DND-41 (cell line): ENCODE measurements around the gene PAPOLB.

Experiments
- ATAC-seq: fragments of 200-7000 bp; cut with Tn5 transposase; 3 replicates; pipeline ENCODE4 v1.9.1; 2021; ENCODE audit warnings: low read depth; ENCODE audit not compliant: insufficient read depth
- DNase-seq: peaks from one replicate; pipeline ENCODE4 v3.0.0-alpha.2; 2020
- H2AFZ ChIP-seq: 2 replicates; pipeline ENCODE4 v1.6.0; 2012; ENCODE audit warnings: low read depth, low read length
- H3K27ac ChIP-seq: 2 replicates; pipeline ENCODE4 v1.5.1; 2012; ENCODE audit warnings: low read length, inconsistent platforms
- H3K27me3 ChIP-seq: fragments of 200-600 bp; sonication (generic); 2 replicates; pipeline ENCODE4 v1.6.0; 2012; ENCODE audit warnings: low read length, mild to moderate bottlenecking, inconsistent platforms; ENCODE audit not compliant: insufficient read depth, poor library complexity
- H3K36me3 ChIP-seq: 2 replicates; pipeline ENCODE4 v1.5.1; 2012; ENCODE audit warnings: low read length, inconsistent platforms; ENCODE audit not compliant: insufficient read depth
- H3K4me1 ChIP-seq: 2 replicates; pipeline ENCODE4 v1.5.1; 2012; ENCODE audit warnings: mild to moderate bottlenecking, low read length; ENCODE audit not compliant: insufficient read depth
- H3K4me2 ChIP-seq: 2 replicates; pipeline ENCODE4 v1.6.0; 2012; ENCODE audit warnings: mild to moderate bottlenecking, moderate library complexity, low read length, inconsistent platforms; ENCODE audit not compliant: insufficient read depth
- H3K4me3 ChIP-seq, 2 experiments: fragments of 200-600 bp in 1 of 2; shearing (Covaris generic) in 1 of 2; 2 replicates each; pipeline ENCODE4 v1.5.1; 2012 to 2016; ENCODE audit warnings: inconsistent platforms in 2 of 2, low read length in 2 of 2, mild to moderate bottlenecking in 2 of 2, low read depth in 1 of 2, moderate library complexity in 1 of 2
- H3K79me2 ChIP-seq: 2 replicates; pipeline ENCODE4 v1.6.0; 2012; ENCODE audit warnings: low read length, inconsistent platforms; ENCODE audit not compliant: insufficient read depth
- H3K9ac ChIP-seq: 2 replicates; pipeline ENCODE4 v1.6.0; 2012; ENCODE audit warnings: low read depth, mild to moderate bottlenecking, inconsistent platforms, low read length, moderate library complexity
- H3K9me3 ChIP-seq: 2 replicates; pipeline ENCODE4 v1.5.1; 2012; ENCODE audit warnings: low read length, moderate library complexity, mild to moderate bottlenecking, inconsistent platforms; ENCODE audit not compliant: insufficient read depth, severe bottlenecking
- H4K20me1 ChIP-seq: 2 replicates; pipeline ENCODE4 v1.6.0; 2012; ENCODE audit warnings: low read length; ENCODE audit not compliant: insufficient read depth
- CTCF ChIP-seq: IDR thresholded peaks from 2 replicates; pipeline ENCODE4 v1.5.1; 2012; ENCODE audit warnings: borderline replicate concordance, low read length, moderate library complexity, mild to moderate bottlenecking; ENCODE audit not compliant: poor library complexity, severe bottlenecking; ENCODE audit errors: extremely low read depth
- EZH2 ChIP-seq: IDR thresholded peaks from 3 replicates; pipeline ENCODE4 v1.6.1; 2012; ENCODE audit warnings: borderline replicate concordance, low read depth, mild to moderate bottlenecking, moderate library complexity, low read length, inconsistent platforms; ENCODE audit not compliant: severe bottlenecking

The PAPOLB gene

DNA sequence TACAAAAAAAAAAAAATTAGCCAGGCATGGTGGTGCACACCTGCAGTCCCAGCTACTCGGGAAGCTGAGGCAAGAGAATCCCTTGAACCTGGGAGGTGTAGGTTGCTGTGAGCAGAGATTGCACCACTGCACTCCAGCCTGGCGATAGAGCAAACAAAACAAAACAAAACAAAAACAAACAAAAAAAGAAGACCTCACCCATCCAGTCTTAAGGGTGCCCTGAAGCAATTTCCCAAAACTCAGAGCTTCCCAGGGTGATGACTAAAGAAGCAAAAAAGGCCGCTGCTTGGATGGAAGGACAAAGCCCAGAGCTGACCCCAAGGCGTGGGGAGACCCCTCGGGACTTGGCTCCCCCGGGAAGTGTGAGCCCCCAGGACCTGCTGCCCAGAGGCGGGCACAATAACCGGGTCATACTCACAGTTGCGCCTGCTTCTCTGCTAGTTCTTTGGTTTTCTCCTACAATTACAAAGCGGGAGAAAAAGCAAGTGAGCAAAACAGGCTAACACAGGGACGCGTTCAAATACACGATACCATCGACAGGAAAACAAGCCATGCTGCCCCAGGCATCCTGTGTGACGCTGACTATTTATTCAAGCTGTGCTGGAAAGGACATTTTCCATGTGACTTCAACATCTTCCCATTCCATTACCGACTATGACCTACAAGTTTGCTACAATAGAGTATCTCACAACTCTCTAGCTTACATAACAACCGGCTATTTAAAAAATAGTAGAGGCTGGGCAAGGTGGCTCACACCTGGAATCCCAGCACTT is 29.9 kb downstream of the PAPOLB start:
- H3K36me3 ChIP-seq: no peaks in the 10 kb centered on the region
- H3K27ac ChIP-seq: no peak overlapping the region
- no peaks in the 10 kb centered on the region for H3K79me2 ChIP-seq
- no peaks in the 10 kb centered on the region for H3K27me3 ChIP-seq
- H3K4me1 ChIP-seq: no peaks in the 10 kb centered on the region
- H3K9ac ChIP-seq: no peak overlapping the region
- ATAC-seq: no peak
- no peak overlapping the region for H3K4me2 ChIP-seq
- H4K20me1 ChIP-seq: no peaks in the 10 kb centered on the region; the same call in 1 of the 2 replicates
- no peak for DNase-seq
- no peak overlapping the region for H3K4me3 ChIP-seq
- no peaks in the 10 kb centered on the region for H3K9me3 ChIP-seq
- H2AFZ ChIP-seq: no peak overlapping the region
- TF ChIP-seq CTCF: no peak
- TF ChIP-seq EZH2: no peak

DNA sequence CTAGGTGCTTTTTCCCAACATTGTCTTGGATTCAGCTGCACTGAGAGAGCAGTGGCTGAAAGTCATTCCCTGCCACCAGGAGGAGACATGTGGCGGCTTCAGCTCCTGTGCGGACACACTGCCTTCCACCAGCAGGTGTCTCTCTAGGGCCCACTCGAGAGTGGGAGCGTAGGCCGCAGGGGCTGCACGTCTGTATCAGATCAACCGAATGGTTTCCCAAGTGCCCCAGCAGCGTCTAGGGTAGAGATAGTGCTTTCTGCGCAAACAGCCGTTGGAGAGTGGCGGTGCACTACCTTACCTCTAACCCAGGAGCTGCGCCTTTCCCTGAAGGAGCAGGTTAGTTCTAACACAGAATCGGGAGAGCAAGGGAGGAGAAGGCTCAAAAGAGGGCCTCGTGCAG is 31.7 kb downstream of the PAPOLB start:
- no peaks in the 10 kb centered on the region for H3K4me1 ChIP-seq
- no peak overlapping the region for H3K27ac ChIP-seq
- no peak overlapping the region; the same call in 1 of the 2 replicates for H2AFZ ChIP-seq
- TF ChIP-seq EZH2 (no peak), CTCF (peak; percentile 87)
- H3K27me3 ChIP-seq: no peaks in the 10 kb centered on the region
- ATAC-seq: peak; percentile 93
- no peaks in the 10 kb centered on the region for H3K79me2 ChIP-seq
- H3K9me3 ChIP-seq: no peaks in the 10 kb centered on the region
- H3K9ac ChIP-seq: no peak overlapping the region
- no peak overlapping the region for H3K4me2 ChIP-seq
- H3K4me3 ChIP-seq: no peak overlapping the region
- H3K36me3 ChIP-seq: no peaks in the 10 kb centered on the region
- DNase-seq: peak; percentile 66
- no peaks in the 10 kb centered on the region; the same call in 1 of the 2 replicates for H4K20me1 ChIP-seq

- H2AFZ ChIP-seq: no peak overlapping the region
- H3K9me3 ChIP-seq: no peaks in the 10 kb centered on the region
- no peak overlapping the region for H3K4me2 ChIP-seq
- DNase-seq: no peak
- no peak overlapping the region for H3K27ac ChIP-seq
- H4K20me1 ChIP-seq: no peaks in the 10 kb centered on the region; the same call in 1 of the 2 replicates
- H3K9ac ChIP-seq: no peak overlapping the region
- no peak for TF ChIP-seq EZH2
- no peak for TF ChIP-seq CTCF
- no peaks in the 10 kb centered on the region for H3K27me3 ChIP-seq
- no peaks in the 10 kb centered on the region for H3K4me1 ChIP-seq
- no peaks in the 10 kb centered on the region for H3K36me3 ChIP-seq
- ATAC-seq: no peak
- no peak overlapping the region for H3K4me3 ChIP-seq
- H3K79me2 ChIP-seq: no peaks in the 10 kb centered on the region
Measured at GRCh38 chr7:4828720-4829383, 33.0 kb downstream of the PAPOLB start.
